ENCODE measurements around the gene KRTAP10-7. TPM values are rescaled to one million over a fixed set of nuclear protein-coding genes. Genes with fewer than 3 reads are reported as not detected.
"Not testable (repeated sequence)": the region's sequence is repeated elsewhere in the genome, so short reads cannot be mapped to it uniquely, and the experiment has no call there.

The KRTAP10-7 gene
- polyA plus RNA-seq, 1 experiment = not detected

GRCh38 chr21:44555200-44555875 lies 45.1 kb upstream of the KRTAP10-7 start:
- CTCF ChIA-PET = no interaction called here
- DNase-seq (ENCODE audit: low read depth) = no peak
- Histone ChIP-seq H3K4me3 (ENCODE audit: low read depth, low read length) (no peak overlapping the region), H3K27me3 (ENCODE audit: control insufficient read depth, insufficient read depth, low read length) (peaks cover 8% of the 10 kb centered on the region), H3K36me3 (ENCODE audit: control insufficient read depth, insufficient read depth, low read length) (no peaks in the 10 kb centered on the region)
- no peak for TF ChIP-seq CTCF (IDR thresholded peaks at IDR 0.05; ENCODE audit: insufficient read depth, low read depth, low read length)
- POLR2A ChIA-PET = no interaction called here

- POLR2A ChIA-PET = no interaction called here
- CTCF ChIA-PET = interaction anchor here (0.6 kb wide), 1 partner anchor 90 kb away, joined by 3 read pairs; no protein-coding TSS in a partner anchor
- H3K27me3 ChIP-seq (ENCODE audit: control insufficient read depth, insufficient read depth, low read length) = peaks cover 8% of the 10 kb centered on the region
These were observed 43.5 kb upstream of the KRTAP10-7 start for GRCh38 chr21:44556879-44557278.

GRCh38 chr21:44557491-44558328 lies 42.7 kb upstream of the KRTAP10-7 start:
- ChIA-PET CTCF (interaction anchor here (0.6 kb wide), 1 partner anchor 89 kb away, joined by 3 read pairs; no protein-coding TSS in a partner anchor), POLR2A (no interaction called here)
- DNase-seq (ENCODE audit: low read depth) = no peak
- no peak for TF ChIP-seq CTCF (IDR thresholded peaks at IDR 0.05; ENCODE audit: insufficient read depth, low read depth, low read length)
- Histone ChIP-seq H3K36me3 (ENCODE audit: control insufficient read depth, insufficient read depth, low read length) (no peaks in the 10 kb centered on the region), H3K4me3 (ENCODE audit: low read depth, low read length) (no peak overlapping the region), H3K27me3 (ENCODE audit: control insufficient read depth, insufficient read depth, low read length) (peaks cover 8% of the 10 kb centered on the region)

More at GRCh38 chr21:44556879-44557278, 43.5 kb upstream of the KRTAP10-7 start:
- no peak for DNase-seq (ENCODE audit: low read depth)
- no peak for TF ChIP-seq CTCF (IDR thresholded peaks at IDR 0.05; ENCODE audit: insufficient read depth, low read depth, low read length)
- no peaks in the 10 kb centered on the region for H3K36me3 ChIP-seq (ENCODE audit: control insufficient read depth, insufficient read depth, low read length)
- H3K4me3 ChIP-seq (ENCODE audit: low read depth, low read length) = no peak overlapping the region

- H3K36me3 ChIP-seq (ENCODE audit: control insufficient read depth, insufficient read depth, low read length); CTCF ChIA-PET; H3K4me3 ChIP-seq (ENCODE audit: low read depth, low read length); POLR2A ChIA-PET; DNase-seq (ENCODE audit: low read depth); H3K27me3 ChIP-seq (ENCODE audit: control insufficient read depth, insufficient read depth, low read length): not testable (repeated sequence)
These were observed 42.1 kb upstream of the KRTAP10-7 start for GRCh38 chr21:44558329-44558675.

GRCh38 chr21:44558695-44559094 lies 41.7 kb upstream of the KRTAP10-7 start, which contains the start of gene KRTAP10-3:
Gene KRTAP10-3, minus strand, starts transcription at chr21:44558795. Its CDS starts 80 bp downstream, at chr21:44558715.
- DNase-seq (ENCODE audit: low read depth) = no peak
- POLR2A ChIA-PET = no interaction called here
- Histone ChIP-seq H3K27me3 (ENCODE audit: control insufficient read depth, insufficient read depth, low read length) (peaks cover 8% of the 10 kb centered on the region), H3K4me3 (ENCODE audit: low read depth, low read length) (no peak within 1 kb of the TSS), H3K36me3 (ENCODE audit: control insufficient read depth, insufficient read depth, low read length) (no peaks in the 10 kb centered on the region)
- TF ChIP-seq CTCF (IDR thresholded peaks at IDR 0.05; ENCODE audit: insufficient read depth, low read depth, low read length) = no peak
- CTCF ChIA-PET = no interaction called here
